Adrenal gland (tissue), 12 donors: Measurements from ENCODE around the gene ZNF776. TPM values are rescaled to one million over a fixed set of nuclear protein-coding genes. Genes with fewer than 3 reads are reported as not detected.

ENCODE experiments used
- DNase-seq, 7 donors: peaks; one replicate each; pipeline ENCODE4 v3.0.0-alpha.2; 2019 to 2020
- H3K27ac ChIP-seq, 5 donors: fragments of 200-600 bp; sonication (generic) in 4 of 5; 1 replicate in 3 of 5; 2 replicates in 2 of 5; pipeline versions ENCODE4 v1.5.1 to v1.8.0; 2016 to 2020; ENCODE audit warnings: mild to moderate bottlenecking in 1 of 5
- H3K27me3 ChIP-seq: fragments of 200-600 bp; 2 replicates; pipeline ENCODE4 v1.8.0; 2021
- H3K36me3 ChIP-seq, 2 donors: fragments of 200-600 bp; replicated peaks in 1 of 2; 1 replicate in 1 of 2; 2 replicates in 1 of 2; pipeline versions ENCODE4 v1.5.1 to v1.8.0; 2018 to 2022
- H3K4me1 ChIP-seq, 2 donors: fragments of 200-600 bp; replicated peaks in 1 of 2; 1 replicate in 1 of 2; 2 replicates in 1 of 2; pipeline versions ENCODE4 v1.5.1 to v1.8.0; 2018 to 2021
- H3K4me3 ChIP-seq, 4 donors: fragments of 200-600 bp; sonication (generic) in 3 of 4; one replicate each; pipeline ENCODE4 v1.5.1; 2016 to 2018
- H3K9me3 ChIP-seq, 3 donors: fragments of 200-600 bp; sonication (generic) in 1 of 3; replicated peaks in 1 of 3; 1 replicate in 2 of 3; 2 replicates in 1 of 3; pipeline versions ENCODE4 v1.5.1 to v1.8.0; 2016 to 2021
- POLR2A ChIP-seq, 2 donors: fragments of 450-650 bp; IDR thresholded peaks; one replicate each; pipeline ENCODE4 v1.6.1; 2017; ENCODE audit warnings: antibody characterized with exemption in 2 of 2, mild to moderate bottlenecking in 2 of 2, moderate library complexity in 1 of 2
- WGBS, 4 donors: extraction: QIAGEN DNeasy Blood & Tissue Kit in 2 of 4; methylation state at CpG; one replicate each; pipeline versions ENCODE4 v1.1.5 to v1.1.7; 2013 to 2017; 5-methylcytosine and 5-hydroxymethylcytosine counted together
- intact Hi-C, 2 donors: fragments of 100-400 bp; cut with DNase I; formaldehyde crosslinking; loops; one replicate each; pipeline versions ENCODE4 v1.14.1 to v1.15.0; 2022 to 2023
- polyA plus RNA-seq, 3 donors: library from polyadenylated mRNA; stranded (reverse); fragments of 200-250 nt in 2 of 3; fragments of 350-450 nt in 1 of 3; fragmentation: Illumina TruSeq in 1 of 3; extraction: RNeasy Lipid Tissue Mini Kit (QIAGEN cat#74804) in 1 of 3; gene quantifications; one replicate each; pipeline ENCODE4 v1.2.3, GENCODE V29; 2013 to 2014
- total RNA-seq, 9 donors: library from RNA; depleted of rRNA in 4 of 9; stranded (reverse); fragments of >200 nt in 4 of 9; fragments of 120-200 nt in 1 of 9; fragmentation: NEBNext Ultra II Directional in 1 of 9; extraction: Animal tissue kit (Norgen Biotek cat#: 25700) in 1 of 9; gene quantifications; one replicate each; pipeline versions ENCODE4 v1.1.0 to v1.2.4, GENCODE V29; 2013 to 2023
- TF ChIP-seq, protein P1 (sequence below), 6 experiments: fragments of 450-650 bp in 4 of 6; fragments of 200-600 bp in 2 of 6; sonication (generic) in 1 of 6; IDR thresholded peaks; 1 replicate in 5 of 6; 2 replicates in 1 of 6; pipeline versions ENCODE4 v1.5.1 to v1.8.0; 2016 to 2021; ENCODE audit warnings: antibody characterized with exemption in 6 of 6, mild to moderate bottlenecking in 2 of 6, moderate library complexity in 1 of 6
- donor health status: healthy with polysubstance abuse.
- donor health status: Bipolar disorder and iron deficiency.
- donor health status: DM: yes; HTN: yes; CAD: no.
- donor health status: DM: no; HTN: no; CAD: no.
- donor health status: DM: no; HTN: no; CAD: no.
- donor health status: DM: yes; HTN: yes; CAD: no.

Gene ZNF776
- total and polyA plus RNA-seq, 12 donors, result 2.2 to 26.3 (median 14.2) TPM

- TF ChIP-seq, protein P1, sequence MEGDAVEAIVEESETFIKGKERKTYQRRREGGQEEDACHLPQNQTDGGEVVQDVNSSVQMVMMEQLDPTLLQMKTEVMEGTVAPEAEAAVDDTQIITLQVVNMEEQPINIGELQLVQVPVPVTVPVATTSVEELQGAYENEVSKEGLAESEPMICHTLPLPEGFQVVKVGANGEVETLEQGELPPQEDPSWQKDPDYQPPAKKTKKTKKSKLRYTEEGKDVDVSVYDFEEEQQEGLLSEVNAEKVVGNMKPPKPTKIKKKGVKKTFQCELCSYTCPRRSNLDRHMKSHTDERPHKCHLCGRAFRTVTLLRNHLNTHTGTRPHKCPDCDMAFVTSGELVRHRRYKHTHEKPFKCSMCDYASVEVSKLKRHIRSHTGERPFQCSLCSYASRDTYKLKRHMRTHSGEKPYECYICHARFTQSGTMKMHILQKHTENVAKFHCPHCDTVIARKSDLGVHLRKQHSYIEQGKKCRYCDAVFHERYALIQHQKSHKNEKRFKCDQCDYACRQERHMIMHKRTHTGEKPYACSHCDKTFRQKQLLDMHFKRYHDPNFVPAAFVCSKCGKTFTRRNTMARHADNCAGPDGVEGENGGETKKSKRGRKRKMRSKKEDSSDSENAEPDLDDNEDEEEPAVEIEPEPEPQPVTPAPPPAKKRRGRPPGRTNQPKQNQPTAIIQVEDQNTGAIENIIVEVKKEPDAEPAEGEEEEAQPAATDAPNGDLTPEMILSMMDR (IDR thresholded peaks at IDR 0.05), result no peak
- TF ChIP-seq POLR2A (IDR thresholded peaks at IDR 0.05), result no peak
- H3K36me3 ChIP-seq, result peaks cover 0 to 34% of the 10 kb centered on the region in 2 donors
- WGBS, 4 donors, result 73 to 95% (median 90%) methylated on average over 5 to 6 of the region's 6 CpGs
- no peak overlapping the region for H3K4me3 ChIP-seq
- no peaks in the 10 kb centered on the region for H3K4me1 ChIP-seq
- no peak overlapping the region for H3K27ac ChIP-seq
- no peak for DNase-seq
- no peaks in the 10 kb centered on the region for H3K27me3 ChIP-seq
- H3K9me3 ChIP-seq, result peaks cover 0 to 13% (median 0%) of the 10 kb centered on the region in 3 donors
- intact Hi-C loops, result no loop called here
These were observed 30.2 kb downstream of the ZNF776 start for GRCh38 chr19:57776764-57777296.

- H3K9me3 ChIP-seq, result peaks cover 0 to 13% (median 0%) of the 10 kb centered on the region in 3 donors
- no peak for DNase-seq
These were observed 31.7 kb downstream of the ZNF776 start for GRCh38 chr19:57778336-57778735.

GRCh38 chr19:57779220-57779845, 32.7 kb downstream of the ZNF776 start:
- WGBS, 4 donors, result 92 to 98% (median 96%) methylated on average over 10 of the region's 10 CpGs
- no peak for TF ChIP-seq POLR2A (IDR thresholded peaks at IDR 0.05)
- TF ChIP-seq, protein P1 (IDR thresholded peaks at IDR 0.05), result no peak
- no peak for DNase-seq
- H3K36me3 ChIP-seq, result peaks cover 0 to 34% of the 10 kb centered on the region in 2 donors
- peaks cover 0 to 13% (median 0%) of the 10 kb centered on the region in 3 donors for H3K9me3 ChIP-seq
- no peak overlapping the region for H3K27ac ChIP-seq
- intact Hi-C loops, result no loop called here
- no peaks in the 10 kb centered on the region for H3K27me3 ChIP-seq
- H3K4me1 ChIP-seq, result no peaks in the 10 kb centered on the region
- H3K4me3 ChIP-seq, result no peak overlapping the region

More at GRCh38 chr19:57778336-57778735, 31.7 kb downstream of the ZNF776 start:
- H3K27me3 ChIP-seq, result no peaks in the 10 kb centered on the region
- WGBS, 4 donors, result 96 to 100% (median 99%) methylated on average over 4 of the region's 4 CpGs
- H3K4me3 ChIP-seq, result no peak overlapping the region
- TF ChIP-seq POLR2A (IDR thresholded peaks at IDR 0.05), result no peak
- TF ChIP-seq, protein P1 (IDR thresholded peaks at IDR 0.05), result no peak
- H3K36me3 ChIP-seq, result peaks cover 0 to 34% of the 10 kb centered on the region in 2 donors
- no peak overlapping the region for H3K27ac ChIP-seq
- H3K4me1 ChIP-seq, result no peaks in the 10 kb centered on the region
- intact Hi-C loops, result no loop called here

DNA sequence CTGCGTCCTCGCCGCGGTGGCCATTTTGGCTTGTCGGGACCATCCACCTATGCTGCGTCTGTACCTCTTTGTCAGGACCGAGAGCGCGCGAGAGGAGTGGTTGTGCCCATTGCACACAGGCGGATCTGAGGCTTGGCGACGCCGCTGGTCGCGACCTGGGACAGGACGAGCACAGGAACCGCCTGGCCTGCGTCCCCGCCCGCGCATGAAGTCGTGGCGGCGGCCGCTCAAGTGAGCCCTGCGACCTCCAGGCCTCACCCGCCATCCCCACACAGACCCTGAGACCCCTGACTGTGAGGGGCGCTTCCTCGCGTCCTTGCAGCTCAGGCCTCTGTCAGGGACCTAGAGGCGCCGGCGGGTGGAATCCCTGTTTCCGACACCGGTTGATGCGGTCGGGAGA, 39.7 kb downstream of the ZNF776 start:
- Histone ChIP-seq H3K9me3 (no peaks in the 10 kb centered on the region), H3K27ac (no peak overlapping the region), H3K27me3 (no peaks in the 10 kb centered on the region), H3K4me3 (no peak overlapping the region), H3K36me3 (peaks cover 0 to 4% of the 10 kb centered on the region in 2 donors), H3K4me1 (no peaks in the 10 kb centered on the region)
- WGBS, 4 donors, result 92 to 96% (median 92%) methylated on average over 23 to 38 of the region's 38 CpGs
- no peak for DNase-seq
- intact Hi-C loops, result no loop called here
- no peak for TF ChIP-seq POLR2A (IDR thresholded peaks at IDR 0.05)
- TF ChIP-seq, protein P1 (IDR thresholded peaks at IDR 0.05), result no peak
